HG03378 (cell line): Measurements from ENCODE around the gene ANKRD9.

Source experiments
- ATAC-seq: cut with Tn5 transposase; IDR thresholded peaks from one replicate; pipeline ENCODE4 v1.9.1; 2021; ENCODE audit warnings: mild to moderate bottlenecking, moderate library complexity; ENCODE audit not compliant: unreplicated experiment

Gene ANKRD9

DNA sequence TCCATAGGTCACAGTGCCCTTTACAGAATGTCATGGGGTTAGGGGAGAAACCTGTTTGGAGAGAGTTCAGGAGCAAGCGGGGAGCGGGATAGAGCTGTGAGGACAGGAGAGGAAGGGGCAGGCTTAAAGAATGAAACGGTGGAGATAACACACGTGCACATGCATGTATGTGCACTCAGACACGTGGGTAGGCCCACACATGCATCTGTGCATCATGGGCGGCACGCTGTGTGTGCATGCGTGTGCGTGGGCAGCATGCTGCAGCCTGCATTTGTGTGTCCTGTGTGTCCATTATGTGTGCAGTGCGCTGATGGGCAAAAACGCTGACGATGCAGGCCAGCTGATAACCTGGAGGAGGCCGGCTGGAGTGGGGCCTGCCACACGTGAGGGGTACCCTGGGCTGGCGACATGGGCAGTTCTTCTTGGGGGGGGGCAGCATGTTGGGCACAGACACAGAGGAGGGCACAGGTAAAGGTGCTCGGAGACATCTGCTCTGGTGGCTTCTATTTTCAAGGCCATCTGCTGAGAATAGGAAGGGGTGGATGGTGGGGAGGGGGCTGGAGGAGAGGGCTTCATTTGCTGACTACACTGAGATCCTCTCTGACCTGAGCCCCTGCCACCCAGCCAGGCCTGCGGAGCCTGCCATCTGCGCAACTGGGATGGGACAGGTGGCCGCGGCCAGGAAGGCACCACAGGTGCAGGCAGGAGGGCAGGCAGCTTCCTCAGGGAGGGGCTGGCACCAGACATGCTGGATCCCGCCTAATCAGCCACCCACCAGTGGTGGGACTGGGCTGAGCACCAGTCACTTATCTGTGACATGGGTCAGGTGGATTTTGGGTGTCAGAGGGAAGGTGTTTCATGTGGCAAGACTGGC is 4.6 kb upstream of the ANKRD9 start:
- ATAC-seq: no peak

GRCh38 chr14:102512793-102513300 is 3.3 kb upstream of the ANKRD9 start:
- ATAC-seq: no peak

DNA sequence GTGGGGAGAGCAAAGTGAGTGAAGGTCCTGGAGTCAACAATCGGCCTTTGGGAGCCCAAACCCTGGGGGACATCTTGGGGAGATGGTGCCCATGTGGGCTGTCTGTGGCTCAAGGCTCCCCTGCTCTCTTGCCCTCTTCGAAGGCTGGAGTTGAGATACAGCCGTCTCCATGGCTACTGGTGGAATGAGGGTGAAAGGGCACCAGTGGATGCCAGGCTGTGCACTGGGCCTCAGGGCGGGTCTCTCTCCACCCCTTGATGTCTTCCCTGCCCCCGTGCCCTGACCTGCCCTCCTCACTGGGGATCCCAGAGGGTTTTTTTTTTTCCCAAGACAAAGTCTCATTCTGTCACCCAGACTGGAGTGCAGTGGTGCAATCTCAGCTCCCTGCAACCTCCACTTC is 2.0 kb upstream of the ANKRD9 start:
- ATAC-seq: no peak

- ATAC-seq: no peak
Measured at GRCh38 chr14:102510616-102511520, 1.3 kb upstream of the ANKRD9 start.

GRCh38 chr14:102508774-102509745 is 516 bp downstream of the ANKRD9 start:
- ATAC-seq: no peak

- ATAC-seq: no peak
Measured at GRCh38 chr14:102508410-102508773, 1.2 kb downstream of the ANKRD9 start.

DNA sequence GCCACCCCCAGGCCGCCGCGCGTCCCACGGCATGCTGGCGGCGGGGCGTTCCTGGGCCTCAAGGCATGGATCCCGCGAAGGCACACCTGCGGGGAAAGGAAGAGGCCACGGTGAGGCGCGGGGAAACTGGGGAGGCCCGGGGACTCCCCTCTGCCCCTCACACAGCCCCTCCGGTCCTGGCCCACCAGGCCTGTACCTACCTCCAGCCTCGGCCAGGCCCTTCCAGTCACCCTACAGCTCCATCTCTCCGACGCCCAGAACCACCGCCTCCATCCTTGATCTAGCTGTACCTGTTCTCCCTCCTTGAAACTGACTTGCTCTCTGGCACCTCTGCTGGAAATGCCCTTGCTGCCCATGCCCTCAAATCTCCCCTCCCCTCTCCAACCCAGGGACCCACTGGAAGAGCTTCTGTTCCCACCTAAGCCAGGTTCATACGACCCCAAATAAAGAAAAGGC is 1.7 kb downstream of the ANKRD9 start:
- no peak for ATAC-seq

- ATAC-seq: no peak
Measured at GRCh38 chr14:102507081-102507856, 2.3 kb downstream of the ANKRD9 start.

DNA sequence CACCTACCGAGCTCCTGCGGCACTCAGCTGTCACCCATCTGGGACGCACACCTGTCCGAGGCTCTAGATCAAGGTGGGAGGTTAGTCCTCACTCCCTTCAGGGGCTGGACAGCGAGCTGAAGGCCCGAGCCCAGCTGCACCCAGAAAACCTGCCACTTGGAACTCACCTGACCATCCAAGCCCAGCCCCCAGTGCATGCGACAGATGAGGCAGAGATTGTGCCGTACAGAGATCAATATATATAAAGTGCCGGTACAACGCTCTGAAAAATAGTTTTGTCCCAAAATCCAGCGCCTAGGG is 3.0 kb downstream of the ANKRD9 start:
- ATAC-seq: no peak

GRCh38 chr14:102505775-102506625 is 3.6 kb downstream of the ANKRD9 start:
- ATAC-seq: no peak

GRCh38 chr14:102505000-102505619 is 4.5 kb downstream of the ANKRD9 start:
- no peak for ATAC-seq

- no peak for ATAC-seq
Measured at GRCh38 chr14:102504328-102504999, 5.1 kb downstream of the ANKRD9 start.

DNA sequence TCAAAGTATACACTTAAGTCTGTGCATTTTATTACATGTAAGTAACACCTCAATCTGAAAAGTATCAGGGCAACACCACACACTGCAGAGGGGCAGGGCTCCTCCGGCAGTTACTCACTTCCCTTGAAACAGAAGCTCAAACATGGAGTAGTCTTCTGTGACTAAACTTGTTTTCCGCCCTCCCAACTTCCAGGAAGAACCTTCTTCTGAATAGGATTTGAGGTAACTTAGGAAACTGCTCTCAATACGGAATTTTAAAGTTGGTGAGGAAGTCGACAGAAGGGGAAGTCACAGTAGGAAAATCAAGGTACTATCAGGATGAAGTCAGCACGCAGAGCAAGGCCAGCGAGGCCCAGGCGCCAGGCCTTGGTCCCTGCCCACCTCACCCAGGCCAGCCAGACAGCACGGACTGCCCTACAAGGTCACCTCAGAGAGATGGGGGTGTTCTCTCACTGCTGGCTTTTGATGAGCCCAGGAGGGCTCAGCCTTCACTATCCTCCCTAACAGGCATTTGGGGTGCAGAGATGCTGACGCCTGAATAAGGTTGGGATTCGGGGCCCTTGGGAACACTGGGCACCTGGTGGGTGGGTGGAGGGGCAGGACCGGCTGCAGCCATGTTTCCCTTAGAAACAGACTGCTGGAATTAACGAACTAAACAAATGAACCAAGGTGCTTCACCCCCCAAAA is 5.8 kb downstream of the ANKRD9 start:
- no peak for ATAC-seq

- no peak for ATAC-seq
Measured at GRCh38 chr14:102502571-102502970, 7.0 kb downstream of the ANKRD9 start.

DNA sequence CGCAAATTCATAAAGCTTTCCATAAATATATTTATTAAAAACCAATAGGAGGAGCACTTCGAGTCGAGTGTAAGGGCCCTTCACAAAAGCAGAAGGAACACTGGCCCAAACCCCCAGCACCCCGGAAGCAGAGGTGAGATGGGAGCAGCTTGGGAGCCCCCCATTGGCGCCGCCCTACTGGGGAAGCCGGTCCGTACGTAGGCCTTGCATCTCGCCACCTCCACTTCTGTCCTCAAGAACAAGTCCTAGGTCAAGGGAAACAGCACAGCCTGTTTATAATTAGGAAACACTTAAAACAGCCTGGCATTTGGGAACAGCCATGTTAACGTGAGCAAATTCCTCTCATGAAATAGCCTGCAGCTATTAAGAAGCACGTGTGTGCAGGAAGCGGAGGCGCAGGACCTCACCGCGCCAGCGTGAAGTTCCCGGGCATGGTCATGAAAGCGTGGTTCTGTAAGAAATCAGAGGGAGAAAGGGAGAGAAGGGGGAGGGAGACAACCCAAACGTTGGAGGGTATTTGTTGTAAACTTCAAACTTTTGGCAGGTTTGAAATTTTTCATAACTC is 7.7 kb downstream of the ANKRD9 start:
- ATAC-seq: no peak

DNA sequence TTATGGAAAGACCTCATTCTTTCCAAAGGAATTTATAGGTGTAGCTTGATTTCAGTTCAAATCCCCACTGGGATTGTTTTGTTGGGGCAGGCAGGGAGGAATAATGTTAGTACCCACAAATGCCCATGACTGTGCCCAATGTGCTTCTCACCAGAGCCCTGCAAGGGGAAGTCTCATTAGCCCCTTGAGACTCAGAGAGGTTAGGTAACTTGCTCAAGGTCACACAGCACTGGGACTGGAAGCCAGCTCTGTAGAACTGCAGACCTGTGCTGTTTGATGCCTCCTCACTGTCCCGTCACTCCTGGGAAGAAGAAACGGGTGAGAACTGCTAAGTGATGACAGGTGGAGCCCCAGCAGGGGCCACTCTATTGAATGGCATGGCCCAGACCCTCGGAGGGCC is 8.9 kb downstream of the ANKRD9 start:
- no peak for ATAC-seq

DNA sequence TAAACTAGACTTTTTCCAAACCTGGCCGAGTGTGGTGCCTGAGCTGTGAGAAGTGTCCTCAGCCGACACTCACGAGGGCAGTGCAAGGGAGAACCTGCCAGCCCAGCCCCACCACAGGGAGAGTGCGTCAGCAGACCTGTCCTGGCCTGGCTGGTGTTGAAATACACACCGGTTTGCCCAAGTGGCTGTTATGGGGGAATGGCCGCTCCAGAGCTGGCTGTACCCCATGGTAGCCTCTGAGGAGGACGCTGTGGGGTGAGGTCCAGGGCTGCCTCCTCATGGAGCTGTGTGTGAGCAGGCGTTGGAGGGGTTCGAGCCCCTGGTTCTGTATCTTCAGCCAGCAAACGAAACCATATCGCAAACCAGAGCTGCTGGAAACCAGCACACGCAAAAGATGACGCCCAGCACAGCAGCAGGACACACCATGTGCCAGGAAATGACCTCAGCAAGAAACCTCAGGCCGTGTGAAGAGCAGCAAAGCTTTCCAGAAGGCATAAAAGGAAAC is 9.4 kb downstream of the ANKRD9 start:
- ATAC-seq: no peak
